Calu3 (cell line): Measurements from ENCODE around the gene CLIC2. TPM values are rescaled to one million over a fixed set of nuclear protein-coding genes. Genes with fewer than 3 reads are reported as not detected.

Experiments
- BruUV-seq: library from RNA; stranded (reverse); fragments of 400-500 nt; replicated peaks from 2 replicates; lab custom pipeline; 2021; lab: Mats Ljungman, UMichigan
- CTCF ChIA-PET: fragments of 300-600 bp; sonication (Branson Sonifier 250); formaldehyde crosslinking; loops from one replicate; lab custom pipeline; 2022; ENCODE audit warnings: antibody characterized with exemption; lab: Charles Lee
- DNase-seq: peaks from one replicate; pipeline ENCODE4 v3.0.0; 2022
- H3K27ac Mint-ChIP-seq: one replicate; pipeline ENCODE4 v1.8.0; 2022; ENCODE audit warnings: mixed read lengths; ENCODE audit not compliant: unreplicated experiment
- H3K27me3 Mint-ChIP-seq: one replicate; pipeline ENCODE4 v1.8.0; 2022; ENCODE audit warnings: mixed read lengths; ENCODE audit not compliant: unreplicated experiment
- H3K36me3 Mint-ChIP-seq: one replicate; pipeline ENCODE4 v1.8.0; 2022; ENCODE audit warnings: mild to moderate bottlenecking, moderate library complexity, mixed read lengths; ENCODE audit not compliant: insufficient read depth, unreplicated experiment
- H3K4me1 Mint-ChIP-seq: one replicate; pipeline ENCODE4 v1.8.0; 2022; ENCODE audit warnings: mild to moderate bottlenecking, low read depth, mixed read lengths; ENCODE audit not compliant: unreplicated experiment
- H3K4me3 Mint-ChIP-seq: one replicate; pipeline ENCODE4 v1.8.0; 2022; ENCODE audit warnings: mild to moderate bottlenecking, low read depth, moderate library complexity, mixed read lengths; ENCODE audit not compliant: unreplicated experiment
- H3K9me3 Mint-ChIP-seq: one replicate; pipeline ENCODE4 v1.8.0; 2022; ENCODE audit warnings: low read depth, mixed read lengths; ENCODE audit not compliant: unreplicated experiment
- CTCF ChIP-seq: fragments of 200-600 bp; IDR thresholded peaks from one replicate; pipeline ENCODE4 v1.8.0; 2022; ENCODE audit warnings: antibody characterized with exemption; ENCODE audit not compliant: unreplicated experiment
- intact Hi-C: fragments of 100-400 bp; cut with micrococcal nuclease; formaldehyde crosslinking; loops from one replicate; pipeline ENCODE4 v1.10.0; 2022; ENCODE audit not compliant: unreplicated experiment
- total RNA-seq: library from RNA; stranded (reverse); gene quantifications from 2 replicates; pipeline ENCODE4 v1.2.3, GENCODE V29; 2022

CLIC2 gene
- total RNA-seq, 1 experiment from 2014 or later = 0.26 TPM

- peaks cover 28% of the 10 kb centered on the region for H3K27me3 Mint-ChIP-seq
- H3K9me3 Mint-ChIP-seq = no peaks in the 10 kb centered on the region
- CTCF ChIA-PET = no interaction called here
- BruUV-seq = no TSS peak
- no peak for TF ChIP-seq CTCF
- no peak for DNase-seq
- intact Hi-C loops = no loop called here
- no peak overlapping the region for H3K4me3 Mint-ChIP-seq
- H3K36me3 Mint-ChIP-seq = no peaks in the 10 kb centered on the region
- H3K4me1 Mint-ChIP-seq = no peaks in the 10 kb centered on the region
- H3K27ac Mint-ChIP-seq = no peak overlapping the region
Measured at GRCh38 chrX:155262970-155263754, 71.3 kb downstream of the CLIC2 start.

DNA sequence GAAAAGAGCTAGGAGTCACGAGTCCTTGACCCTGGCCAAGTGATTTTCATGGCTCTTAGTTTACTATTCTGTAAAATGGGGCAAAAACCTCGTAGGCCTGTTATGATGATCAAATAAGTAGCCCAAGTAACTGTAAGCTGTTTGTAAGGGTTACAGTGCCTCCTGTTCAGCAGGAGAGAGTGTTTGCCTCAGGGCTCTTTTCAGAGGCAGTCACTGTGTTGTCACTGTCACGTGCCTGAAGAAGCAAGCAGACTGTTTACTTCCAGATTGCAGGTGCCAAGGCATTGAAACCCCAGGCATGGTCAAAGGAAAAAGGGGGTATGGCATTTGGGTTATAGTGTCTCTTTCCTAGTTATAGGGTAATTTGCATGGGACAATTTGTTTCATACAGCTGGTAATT lies 74.7 kb downstream of the CLIC2 start:
- CTCF ChIA-PET = no interaction called here
- no peak overlapping the region for H3K4me3 Mint-ChIP-seq
- TF ChIP-seq CTCF = no peak
- no peak overlapping the region for H3K27ac Mint-ChIP-seq
- no TSS peak for BruUV-seq
- no peaks in the 10 kb centered on the region for H3K9me3 Mint-ChIP-seq
- intact Hi-C loops = no loop called here
- DNase-seq = no peak
- no peaks in the 10 kb centered on the region for H3K4me1 Mint-ChIP-seq
- H3K36me3 Mint-ChIP-seq = no peaks in the 10 kb centered on the region
- H3K27me3 Mint-ChIP-seq = peaks cover 39% of the 10 kb centered on the region

DNA sequence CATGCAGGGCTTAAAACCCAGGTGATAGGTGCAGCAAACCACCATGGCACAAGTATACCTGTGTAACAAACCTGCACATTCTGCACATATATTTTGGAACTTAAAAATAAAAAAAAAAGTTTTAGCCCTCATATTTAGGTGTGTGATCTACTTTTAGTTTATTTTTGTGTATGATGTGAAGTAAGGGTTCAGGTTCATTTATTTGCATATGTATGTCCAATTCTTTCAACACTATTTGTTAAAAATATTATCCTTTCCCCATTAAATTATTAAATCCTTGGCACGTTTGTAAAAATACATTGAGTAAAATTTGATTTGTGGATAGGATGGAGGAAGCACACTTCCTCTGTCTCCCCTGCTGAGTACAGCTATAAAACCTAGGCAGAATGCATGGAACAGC lies 83.0 kb downstream of the CLIC2 start:
- CTCF ChIA-PET = no interaction called here
- intact Hi-C loops = no loop called here
- no TSS peak for BruUV-seq
- no peak overlapping the region for H3K4me3 Mint-ChIP-seq
- no peaks in the 10 kb centered on the region for H3K36me3 Mint-ChIP-seq
- no peaks in the 10 kb centered on the region for H3K4me1 Mint-ChIP-seq
- no peaks in the 10 kb centered on the region for H3K9me3 Mint-ChIP-seq
- no peak overlapping the region for H3K27ac Mint-ChIP-seq
- no peak for TF ChIP-seq CTCF
- H3K27me3 Mint-ChIP-seq = peaks cover 8% of the 10 kb centered on the region
- no peak for DNase-seq

GRCh38 chrX:155247497-155247896 lies 86.9 kb downstream of the CLIC2 start:
- no TSS peak for BruUV-seq
- Mint-ChIP-seq H3K4me1 (no peaks in the 10 kb centered on the region), H3K27me3 (no peaks in the 10 kb centered on the region), H3K36me3 (no peaks in the 10 kb centered on the region), H3K27ac (no peak overlapping the region), H3K9me3 (no peaks in the 10 kb centered on the region), H3K4me3 (no peak overlapping the region)
- no peak for TF ChIP-seq CTCF
- no peak for DNase-seq
- CTCF ChIA-PET = no interaction called here
- intact Hi-C loops = no loop called here
